ENCODE measurements around the gene PLXNA2.

GRCh38 chr1:208227366-208227765 lies 16.8 kb downstream of the PLXNA2 start:
- TF ChIP-seq, protein P1, sequence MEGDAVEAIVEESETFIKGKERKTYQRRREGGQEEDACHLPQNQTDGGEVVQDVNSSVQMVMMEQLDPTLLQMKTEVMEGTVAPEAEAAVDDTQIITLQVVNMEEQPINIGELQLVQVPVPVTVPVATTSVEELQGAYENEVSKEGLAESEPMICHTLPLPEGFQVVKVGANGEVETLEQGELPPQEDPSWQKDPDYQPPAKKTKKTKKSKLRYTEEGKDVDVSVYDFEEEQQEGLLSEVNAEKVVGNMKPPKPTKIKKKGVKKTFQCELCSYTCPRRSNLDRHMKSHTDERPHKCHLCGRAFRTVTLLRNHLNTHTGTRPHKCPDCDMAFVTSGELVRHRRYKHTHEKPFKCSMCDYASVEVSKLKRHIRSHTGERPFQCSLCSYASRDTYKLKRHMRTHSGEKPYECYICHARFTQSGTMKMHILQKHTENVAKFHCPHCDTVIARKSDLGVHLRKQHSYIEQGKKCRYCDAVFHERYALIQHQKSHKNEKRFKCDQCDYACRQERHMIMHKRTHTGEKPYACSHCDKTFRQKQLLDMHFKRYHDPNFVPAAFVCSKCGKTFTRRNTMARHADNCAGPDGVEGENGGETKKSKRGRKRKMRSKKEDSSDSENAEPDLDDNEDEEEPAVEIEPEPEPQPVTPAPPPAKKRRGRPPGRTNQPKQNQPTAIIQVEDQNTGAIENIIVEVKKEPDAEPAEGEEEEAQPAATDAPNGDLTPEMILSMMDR (IDR thresholded peaks at IDR 0.05) = no peak
- no peak for TF ChIP-seq POLR2A (IDR thresholded peaks at IDR 0.05)

Data from esophagus squamous epithelium (tissue), 4 donors.